Endothelial cell of umbilical vein (primary cell): ENCODE results near the gene EHF.

Experiments used
- POLR2A ChIP-seq: IDR thresholded peaks from 2 replicates; pipeline ENCODE4 v1.6.1; 2012; ENCODE audit warnings: low read depth, mild to moderate bottlenecking, control low read depth, low read length
- POLR2AphosphoS5 ChIP-seq: IDR thresholded peaks from 2 replicates; pipeline ENCODE4 v1.6.1; 2012; ENCODE audit warnings: low read depth, mild to moderate bottlenecking, control low read depth, low read length, moderate library complexity; ENCODE audit not compliant: insufficient read depth
- TF ChIP-seq, protein P1 (sequence below), 2 donors: IDR thresholded peaks; 1 replicate in 1 of 2; 2 replicates in 1 of 2; pipeline ENCODE4 v1.5.1; 2011; ENCODE audit warnings: low read length in 2 of 2, mild to moderate bottlenecking in 2 of 2, moderate library complexity in 2 of 2, control low read depth in 1 of 2, inconsistent platforms in 1 of 2, low read depth in 1 of 2; ENCODE audit not compliant: insufficient read depth in 1 of 2; ENCODE audit errors: extremely low read depth in 1 of 2

DNA sequence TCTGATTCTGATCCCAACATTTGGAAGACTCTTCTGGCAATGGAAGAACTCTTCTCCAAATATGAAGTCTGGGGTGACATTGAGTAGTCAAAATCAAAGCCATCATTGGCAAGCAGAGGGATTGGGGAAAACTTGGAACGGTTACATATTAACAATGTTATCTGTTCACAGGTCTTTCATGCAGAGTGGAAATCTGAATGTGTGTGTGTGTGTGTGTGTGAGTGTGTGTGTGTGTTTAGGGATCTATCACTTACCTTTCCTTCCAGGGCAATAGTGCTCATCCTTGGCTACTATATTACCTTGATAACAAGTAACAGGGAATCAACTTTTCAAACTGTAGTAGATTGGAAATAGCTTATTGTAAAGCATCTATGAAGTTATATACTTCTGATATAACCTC, 55.3 kb downstream of the EHF start:
- TF ChIP-seq POLR2A, result no peak
- TF ChIP-seq POLR2AphosphoS5, result no peak
- TF ChIP-seq, protein P1, sequence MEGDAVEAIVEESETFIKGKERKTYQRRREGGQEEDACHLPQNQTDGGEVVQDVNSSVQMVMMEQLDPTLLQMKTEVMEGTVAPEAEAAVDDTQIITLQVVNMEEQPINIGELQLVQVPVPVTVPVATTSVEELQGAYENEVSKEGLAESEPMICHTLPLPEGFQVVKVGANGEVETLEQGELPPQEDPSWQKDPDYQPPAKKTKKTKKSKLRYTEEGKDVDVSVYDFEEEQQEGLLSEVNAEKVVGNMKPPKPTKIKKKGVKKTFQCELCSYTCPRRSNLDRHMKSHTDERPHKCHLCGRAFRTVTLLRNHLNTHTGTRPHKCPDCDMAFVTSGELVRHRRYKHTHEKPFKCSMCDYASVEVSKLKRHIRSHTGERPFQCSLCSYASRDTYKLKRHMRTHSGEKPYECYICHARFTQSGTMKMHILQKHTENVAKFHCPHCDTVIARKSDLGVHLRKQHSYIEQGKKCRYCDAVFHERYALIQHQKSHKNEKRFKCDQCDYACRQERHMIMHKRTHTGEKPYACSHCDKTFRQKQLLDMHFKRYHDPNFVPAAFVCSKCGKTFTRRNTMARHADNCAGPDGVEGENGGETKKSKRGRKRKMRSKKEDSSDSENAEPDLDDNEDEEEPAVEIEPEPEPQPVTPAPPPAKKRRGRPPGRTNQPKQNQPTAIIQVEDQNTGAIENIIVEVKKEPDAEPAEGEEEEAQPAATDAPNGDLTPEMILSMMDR (IDR thresholded peaks at IDR 0.05; ENCODE audit: extremely low read depth in 1 of 2, insufficient read depth in 1 of 2, low read depth in 1 of 2, low read length in 2 of 2), result no peak
